Esophagus muscularis mucosa (tissue), 4 donors: ENCODE results near the gene SPOCK1. TPM values are rescaled to one million over a fixed set of nuclear protein-coding genes. Genes with fewer than 3 reads are reported as not detected.
"Not testable (repeated sequence)": the region's sequence is repeated elsewhere in the genome, so short reads cannot be mapped to it uniquely, and the experiment has no call there.

Source experiments
- DNase-seq: peaks from one replicate; pipeline ENCODE4 v3.0.0-alpha.2; 2017; ENCODE audit errors: extremely low spot score
- H3K27ac ChIP-seq, 4 donors: fragments of 200-600 bp; sonication (generic); replicated peaks in 1 of 4; 1 replicate in 3 of 4; 2 replicates in 1 of 4; pipeline ENCODE4 v1.5.1; 2016 to 2019; ENCODE audit warnings: mild to moderate bottlenecking in 1 of 4
- H3K27me3 ChIP-seq, 4 donors: fragments of 200-600 bp; sonication (generic); one replicate each; pipeline versions ENCODE4 v1.5.1 to v1.6.0; 2016 to 2019
- H3K36me3 ChIP-seq, 4 donors: fragments of 200-600 bp; sonication (generic); one replicate each; pipeline ENCODE4 v1.5.1; 2016 to 2019
- H3K4me1 ChIP-seq, 4 donors: fragments of 200-600 bp; sonication (generic); one replicate each; pipeline ENCODE4 v1.5.1; 2016 to 2019
- H3K4me3 ChIP-seq, 4 donors: fragments of 200-600 bp; sonication (generic); 1 replicate in 2 of 4; 2 replicates in 2 of 4; pipeline ENCODE4 v1.5.1; 2016 to 2019; ENCODE audit warnings: mild to moderate bottlenecking in 4 of 4, moderate library complexity in 1 of 4
- H3K9me3 ChIP-seq, 4 donors: fragments of 200-600 bp; sonication (generic); 1 replicate in 3 of 4; 2 replicates in 1 of 4; pipeline ENCODE4 v1.5.1; 2016 to 2019
- EP300 ChIP-seq: sonication (generic); formaldehyde crosslinking; IDR thresholded peaks from one replicate; pipeline ENCODE4 v1.6.1; 2017; ENCODE audit warnings: antibody characterized with exemption
- POLR2A ChIP-seq: fragments of 450-650 bp; IDR thresholded peaks from one replicate; pipeline ENCODE4 v1.6.1; 2017; ENCODE audit warnings: antibody characterized with exemption, moderate library complexity, mild to moderate bottlenecking, low read depth
- POLR2AphosphoS5 ChIP-seq, 2 donors: sonication (generic); formaldehyde crosslinking; IDR thresholded peaks; one replicate each; pipeline ENCODE4 v1.6.1; 2017; ENCODE audit warnings: antibody characterized with exemption in 2 of 2
- WGBS: methylation state at CpG from one replicate; pipeline ENCODE4 v1.1.5; 2018; 5-methylcytosine and 5-hydroxymethylcytosine counted together
- intact Hi-C: fragments of 100-400 bp; cut with DNase I; formaldehyde crosslinking; loops from one replicate; pipeline ENCODE4 v1.15.1; 2023
- total RNA-seq, 4 donors: library from RNA; depleted of rRNA; stranded (reverse); fragments of >200 nt; gene quantifications; one replicate each; pipeline versions ENCODE4 v1.1.0 to v1.2.1, GENCODE V29; 2016
- TF ChIP-seq, protein P1 (sequence below), 3 experiments: fragments of 200-600 bp in 2 of 3; fragments of 450-650 bp in 1 of 3; sonication (generic) in 2 of 3; IDR thresholded peaks; one replicate each; pipeline ENCODE4 v1.5.1; 2017 to 2019; ENCODE audit warnings: antibody characterized with exemption in 3 of 3, mild to moderate bottlenecking in 2 of 3, moderate library complexity in 1 of 3

SPOCK1 gene
- 10 to 100 TPM; 39.0 to 52.4 (median 45.6) TPM for total RNA-seq

GRCh38 chr5:137498736-137499505, at the start of gene SPOCK1:
TSS of gene SPOCK1 (minus strand) at chr5:137499326.
- Histone ChIP-seq H3K4me3 (peak within 1 kb of the TSS; percentile 54 to 67 (median 60)), H3K36me3 (no peaks in the 10 kb centered on the region), H3K27me3 (peaks cover 0 to 36% (median 13%) of the 10 kb centered on the region in 4 donors), H3K9me3 (no peaks in the 10 kb centered on the region), H3K4me1 (peaks cover 4 to 13% (median 11%) of the 10 kb centered on the region in 4 donors), H3K27ac (peak within 1 kb of the TSS; percentile 34 to 59 (median 38))
- WGBS: 2% methylated on average over 60 of the region's 78 CpGs
- DNase-seq: peak; percentile 89
- intact Hi-C loops: loop anchor here (1.0 kb wide), 1 partner anchor 179 kb away; no protein-coding TSS in a partner anchor
- TF ChIP-seq, protein P1, sequence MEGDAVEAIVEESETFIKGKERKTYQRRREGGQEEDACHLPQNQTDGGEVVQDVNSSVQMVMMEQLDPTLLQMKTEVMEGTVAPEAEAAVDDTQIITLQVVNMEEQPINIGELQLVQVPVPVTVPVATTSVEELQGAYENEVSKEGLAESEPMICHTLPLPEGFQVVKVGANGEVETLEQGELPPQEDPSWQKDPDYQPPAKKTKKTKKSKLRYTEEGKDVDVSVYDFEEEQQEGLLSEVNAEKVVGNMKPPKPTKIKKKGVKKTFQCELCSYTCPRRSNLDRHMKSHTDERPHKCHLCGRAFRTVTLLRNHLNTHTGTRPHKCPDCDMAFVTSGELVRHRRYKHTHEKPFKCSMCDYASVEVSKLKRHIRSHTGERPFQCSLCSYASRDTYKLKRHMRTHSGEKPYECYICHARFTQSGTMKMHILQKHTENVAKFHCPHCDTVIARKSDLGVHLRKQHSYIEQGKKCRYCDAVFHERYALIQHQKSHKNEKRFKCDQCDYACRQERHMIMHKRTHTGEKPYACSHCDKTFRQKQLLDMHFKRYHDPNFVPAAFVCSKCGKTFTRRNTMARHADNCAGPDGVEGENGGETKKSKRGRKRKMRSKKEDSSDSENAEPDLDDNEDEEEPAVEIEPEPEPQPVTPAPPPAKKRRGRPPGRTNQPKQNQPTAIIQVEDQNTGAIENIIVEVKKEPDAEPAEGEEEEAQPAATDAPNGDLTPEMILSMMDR (IDR thresholded peaks at IDR 0.05): peak; percentile 74 to 84 (median 79)
- no peak for TF ChIP-seq EP300
- TF ChIP-seq POLR2A: no peak
- peak; percentile 23 to 52 for TF ChIP-seq POLR2AphosphoS5 (IDR thresholded peaks at IDR 0.05)

GRCh38 chr5:137545956-137546355, 46.8 kb upstream of the SPOCK1 start:
- no peak overlapping the region for H3K27ac ChIP-seq
- peaks cover 0 to 8% (median 2%) of the 10 kb centered on the region in 4 donors for H3K9me3 ChIP-seq
- DNase-seq: no peak
- intact Hi-C loops: no loop called here
- 76% methylated on average over 4 of the region's 4 CpGs for WGBS
- H3K4me3 ChIP-seq: no peak overlapping the region
- H3K4me1 ChIP-seq: no peaks in the 10 kb centered on the region
- TF ChIP-seq POLR2A: no peak
- TF ChIP-seq, protein P1 (IDR thresholded peaks at IDR 0.05): no peak
- no peak for TF ChIP-seq EP300
- TF ChIP-seq POLR2AphosphoS5 (IDR thresholded peaks at IDR 0.05): no peak
- H3K36me3 ChIP-seq: no peaks in the 10 kb centered on the region
- H3K27me3 ChIP-seq: no peaks in the 10 kb centered on the region

- H3K27me3 ChIP-seq, H3K4me3 ChIP-seq, H3K4me1 ChIP-seq, H3K36me3 ChIP-seq, H3K27ac ChIP-seq, DNase-seq, intact Hi-C loops, H3K9me3 ChIP-seq: not testable (repeated sequence)
- WGBS: 86% methylated on average over 1 of the region's 2 CpGs
Measured at GRCh38 chr5:137535449-137535848, 36.3 kb upstream of the SPOCK1 start.

DNA sequence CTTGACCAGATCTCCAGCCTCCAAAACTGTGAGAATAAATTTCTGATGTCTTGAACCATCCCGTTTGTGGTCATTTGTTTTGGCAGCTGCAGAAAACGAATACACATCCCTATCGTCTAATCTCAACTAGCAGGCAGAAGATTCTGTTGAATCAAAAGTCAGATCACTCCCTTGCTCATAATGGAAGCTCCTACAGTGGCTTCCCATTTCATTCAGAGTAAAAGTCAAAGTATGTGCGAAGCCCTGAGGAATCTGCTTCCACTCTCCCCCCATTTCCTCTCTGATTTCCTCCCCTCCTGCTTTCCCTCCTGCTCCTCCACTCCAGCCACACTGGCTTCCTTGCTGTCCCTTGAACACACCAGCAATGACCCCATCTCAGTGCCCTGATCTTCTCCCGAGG, 34.8 kb upstream of the SPOCK1 start:
- no peak overlapping the region for H3K4me3 ChIP-seq
- intact Hi-C loops: no loop called here
- DNase-seq: no peak
- no peaks in the 10 kb centered on the region for H3K27me3 ChIP-seq
- peaks cover 0 to 4% (median 0%) of the 10 kb centered on the region in 4 donors for H3K9me3 ChIP-seq
- 72% methylated on average over 5 of the region's 5 CpGs for WGBS
- TF ChIP-seq POLR2AphosphoS5 (IDR thresholded peaks at IDR 0.05) (no peak), POLR2A (no peak)
- TF ChIP-seq, protein P1 (IDR thresholded peaks at IDR 0.05): no peak
- no peaks in the 10 kb centered on the region for H3K4me1 ChIP-seq
- H3K36me3 ChIP-seq: no peaks in the 10 kb centered on the region
- H3K27ac ChIP-seq: no peak overlapping the region

- DNase-seq: no peak
- no peak overlapping the region for H3K4me3 ChIP-seq
- H3K27me3 ChIP-seq: no peaks in the 10 kb centered on the region
- TF ChIP-seq EP300: no peak
- H3K4me1 ChIP-seq: no peaks in the 10 kb centered on the region
- peaks cover 0 to 4% (median 0%) of the 10 kb centered on the region in 4 donors for H3K9me3 ChIP-seq
- intact Hi-C loops: no loop called here
- H3K36me3 ChIP-seq: no peaks in the 10 kb centered on the region
- H3K27ac ChIP-seq: no peak overlapping the region
Measured at GRCh38 chr5:137531266-137531665, 32.1 kb upstream of the SPOCK1 start.

DNA sequence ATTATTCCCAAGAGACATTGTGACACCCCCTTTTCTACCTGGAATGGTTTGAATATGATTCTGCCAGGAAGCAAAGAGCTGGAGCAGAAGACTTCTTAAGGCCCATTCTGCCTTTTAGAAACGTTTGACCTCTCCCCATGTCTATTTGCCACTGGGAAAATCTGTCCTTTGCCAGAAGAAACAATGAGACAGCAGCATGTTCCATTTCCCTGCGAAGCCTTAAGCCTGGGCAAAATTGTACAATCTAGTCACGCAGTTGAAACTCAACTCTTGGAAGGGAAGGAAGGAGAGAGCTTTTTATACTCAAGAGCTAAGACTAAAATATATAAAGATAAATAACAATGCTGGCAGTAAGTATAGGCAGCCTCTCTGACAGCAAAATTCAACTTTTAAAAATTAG, 22.1 kb upstream of the SPOCK1 start:
- no peak for TF ChIP-seq POLR2A
- TF ChIP-seq EP300: no peak
- TF ChIP-seq, protein P1 (IDR thresholded peaks at IDR 0.05): no peak
- no peak for TF ChIP-seq POLR2AphosphoS5 (IDR thresholded peaks at IDR 0.05)
- intact Hi-C loops: no loop called here
- Histone ChIP-seq H3K27me3 (no peaks in the 10 kb centered on the region), H3K4me3 (no peak overlapping the region), H3K9me3 (no peaks in the 10 kb centered on the region), H3K4me1 (no peaks in the 10 kb centered on the region), H3K27ac (no peak overlapping the region), H3K36me3 (no peaks in the 10 kb centered on the region)
- WGBS: 70% methylated on average over 3 of the region's 3 CpGs
- DNase-seq: no peak
